GM19455 (cell line): ENCODE data around the gene FLG2.

Experiments used
- ATAC-seq: cut with Tn5 transposase; IDR thresholded peaks from one replicate; pipeline ENCODE4 v1.9.1; 2021; ENCODE audit not compliant: unreplicated experiment

The FLG2 gene

DNA sequence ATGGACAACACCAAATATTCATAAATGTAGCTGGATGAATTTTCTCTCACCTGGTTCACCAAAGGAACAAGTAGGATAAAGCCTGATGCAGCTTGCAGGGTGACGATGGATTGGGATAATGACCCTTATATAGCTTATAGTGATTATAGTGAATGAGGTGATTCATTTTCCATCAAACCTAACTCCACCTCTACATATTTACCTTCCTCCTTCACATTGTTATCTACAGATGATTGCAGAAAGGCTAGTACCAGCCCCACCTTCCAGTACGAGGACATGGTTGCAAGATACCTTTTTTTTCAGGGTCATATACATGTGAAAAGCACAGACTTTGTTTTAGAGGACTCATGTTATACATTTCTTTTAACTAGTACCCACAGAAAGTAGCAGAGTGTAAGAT, at the start of gene FLG2:
FLG2 (minus strand) TSS at position 101 of the 400 bp plus-strand sequence. CDS start 1,122 bp downstream, outside the sequence.
- ATAC-seq: no peak

GRCh38 chr1:152408664-152409063, 48.9 kb upstream of the FLG2 start:
- no peak for ATAC-seq

DNA sequence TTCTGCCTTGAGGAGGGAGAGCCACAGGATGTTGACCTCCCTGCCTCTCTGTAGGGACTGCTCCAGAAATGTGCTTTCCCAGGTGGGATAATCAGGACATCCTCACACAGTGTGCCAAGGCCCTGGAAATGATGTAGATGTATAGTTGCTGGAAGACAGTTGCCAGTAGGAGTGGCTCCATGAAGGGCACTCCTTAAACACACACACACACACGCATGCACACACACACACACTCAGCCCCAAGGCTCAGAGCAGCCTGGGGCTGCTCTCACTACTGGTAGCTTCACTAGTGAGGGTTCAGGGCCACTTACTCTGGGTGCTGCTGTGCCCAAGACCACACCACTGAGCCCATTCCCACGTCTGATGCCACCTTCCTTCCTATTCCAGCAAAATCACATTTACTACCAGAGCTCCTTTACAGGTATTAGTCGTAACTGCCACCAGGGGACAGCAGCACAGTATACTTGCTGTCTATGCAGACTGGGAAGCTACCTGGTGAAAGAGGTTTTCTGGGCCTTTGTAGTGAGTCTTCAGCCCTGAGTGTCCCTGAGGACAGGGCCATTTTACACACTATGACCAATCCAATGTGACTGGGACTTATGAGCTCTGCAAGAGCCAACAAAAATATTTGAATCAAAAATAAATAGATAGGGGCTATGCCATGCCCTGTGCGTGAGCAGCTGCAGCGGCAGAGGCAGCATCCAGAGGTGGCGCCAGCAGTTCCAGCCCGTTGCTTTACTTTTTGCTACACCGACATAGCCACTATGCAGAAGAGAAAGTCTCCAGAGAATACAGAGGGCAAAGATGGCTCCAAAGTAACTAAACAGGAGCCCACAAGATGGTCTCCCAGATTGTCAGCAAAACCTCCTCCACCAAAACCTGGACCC, 39.2 kb upstream of the FLG2 start:
- no peak for ATAC-seq

DNA sequence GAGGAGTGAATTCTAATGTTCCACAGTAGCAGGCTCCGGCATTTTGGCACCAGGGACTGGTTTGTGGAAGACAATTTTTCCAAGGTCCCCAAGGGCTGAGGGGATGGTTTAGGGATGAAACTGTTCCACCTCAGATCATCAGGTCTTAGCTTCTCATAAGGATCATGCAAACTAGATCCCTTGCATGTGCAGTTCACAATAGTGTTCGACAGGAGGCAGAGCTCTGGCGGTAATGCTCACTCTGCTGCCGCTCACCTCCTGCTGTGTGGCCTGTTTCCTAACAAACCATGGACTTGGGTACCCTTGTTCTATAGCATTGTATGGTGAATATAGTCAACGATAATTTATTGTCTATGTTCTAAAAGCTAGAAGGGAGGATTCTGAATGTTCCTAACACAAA, 37.7 kb upstream of the FLG2 start:
- ATAC-seq: no peak

DNA sequence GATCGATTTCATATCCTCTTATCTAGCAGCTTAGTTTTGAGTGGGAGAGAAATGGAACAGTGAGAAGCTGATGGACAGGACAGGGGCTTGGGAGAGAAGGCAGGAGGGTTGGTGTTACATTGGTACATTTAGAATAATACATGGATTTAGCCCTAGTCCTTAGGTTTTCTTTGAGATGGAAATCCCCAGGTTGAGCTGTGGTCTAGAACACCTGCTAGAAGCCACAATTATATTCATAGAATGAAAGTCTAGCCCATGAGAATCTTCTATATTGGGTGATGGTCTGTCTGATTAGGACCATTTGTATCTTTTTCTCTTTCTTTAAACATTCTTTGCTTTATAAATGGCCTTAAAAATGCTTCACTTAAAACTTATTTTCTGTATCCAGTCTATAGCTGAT, 34.3 kb upstream of the FLG2 start:
- no peak for ATAC-seq

- no peak for ATAC-seq
Observed at GRCh38 chr1:152392909-152393308, 33.1 kb upstream of the FLG2 start.

GRCh38 chr1:152388889-152389288, 29.1 kb upstream of the FLG2 start:
- ATAC-seq: no peak

DNA sequence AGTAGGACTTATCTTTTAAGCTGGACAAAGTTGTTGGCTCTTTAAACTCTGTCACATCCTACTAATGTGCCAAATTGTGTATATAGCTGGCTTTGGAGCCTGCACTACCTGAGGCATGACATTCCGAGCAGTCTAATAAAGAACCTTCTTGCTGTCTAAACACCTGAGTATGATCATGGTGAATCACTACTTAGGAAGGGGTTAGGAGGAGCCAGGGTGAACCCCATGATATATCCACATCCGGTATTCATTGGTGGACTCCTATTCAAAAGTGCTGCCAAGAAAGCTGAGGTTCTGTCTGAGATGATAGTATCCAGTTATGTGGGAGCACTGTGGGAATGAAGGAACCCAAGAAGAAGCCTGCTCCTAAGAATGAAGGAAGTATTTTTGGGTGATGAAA, 27.1 kb upstream of the FLG2 start:
- no peak for ATAC-seq

DNA sequence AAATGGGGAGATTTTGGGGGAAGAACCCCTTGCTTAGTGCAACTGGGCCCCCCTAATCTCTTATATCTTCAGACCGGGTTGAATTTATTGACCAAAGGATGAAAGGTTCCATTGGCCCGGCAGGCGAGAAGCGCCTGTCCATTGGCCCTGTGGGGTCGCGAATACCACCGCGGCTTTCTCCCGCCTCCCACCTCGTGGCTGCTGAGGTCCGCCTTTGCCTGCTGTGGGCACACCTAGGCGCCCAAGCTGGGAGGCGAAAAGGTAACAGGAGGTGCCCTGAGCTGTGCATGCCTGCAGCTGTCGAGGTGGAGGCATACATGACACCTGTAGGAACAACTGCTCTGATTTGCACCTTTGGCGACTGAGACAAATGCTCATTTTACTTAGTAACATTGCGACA, 21.1 kb upstream of the FLG2 start:
- ATAC-seq: no peak

DNA sequence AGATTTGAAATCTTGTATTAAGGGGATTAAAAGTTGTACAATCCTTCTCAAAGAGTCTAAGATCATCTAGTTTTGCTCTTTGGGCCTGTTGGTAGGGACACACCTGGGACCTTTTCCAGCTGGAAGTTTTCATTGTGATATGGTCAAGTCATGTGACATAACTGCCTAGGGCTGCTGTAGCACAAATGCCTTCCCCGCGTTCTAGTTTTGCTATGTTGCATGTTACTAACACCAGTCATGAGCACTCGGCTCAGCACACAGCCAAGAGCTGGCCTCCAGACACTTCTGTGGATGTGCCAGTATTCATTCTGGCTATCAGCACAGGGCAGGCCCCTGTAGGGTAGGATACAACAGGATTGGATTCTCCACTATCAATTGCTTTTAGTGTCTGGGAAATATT, 14.6 kb upstream of the FLG2 start:
- no peak for ATAC-seq

- no peak for ATAC-seq
Observed at GRCh38 chr1:152372672-152373071, 12.9 kb upstream of the FLG2 start.

DNA sequence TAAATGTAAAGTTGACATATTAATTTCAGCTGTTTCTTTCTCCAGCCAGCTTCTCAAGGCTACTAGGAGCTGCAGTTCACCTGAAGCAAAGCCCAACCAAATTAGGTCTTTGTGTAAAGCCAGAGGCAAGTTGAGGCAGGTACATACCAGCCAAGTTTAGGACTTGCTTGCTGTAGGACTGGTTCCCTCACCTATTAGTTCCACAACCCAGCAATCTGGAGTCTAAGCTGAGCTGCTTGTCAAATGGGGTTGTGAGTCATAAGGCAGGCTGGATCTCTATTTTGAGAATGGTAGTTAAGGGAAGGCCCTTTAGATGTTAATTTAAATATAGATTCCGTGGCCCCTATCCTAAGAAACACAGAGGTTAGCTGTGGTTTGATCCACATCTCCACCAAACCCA, 7.6 kb upstream of the FLG2 start:
- ATAC-seq: no peak

DNA sequence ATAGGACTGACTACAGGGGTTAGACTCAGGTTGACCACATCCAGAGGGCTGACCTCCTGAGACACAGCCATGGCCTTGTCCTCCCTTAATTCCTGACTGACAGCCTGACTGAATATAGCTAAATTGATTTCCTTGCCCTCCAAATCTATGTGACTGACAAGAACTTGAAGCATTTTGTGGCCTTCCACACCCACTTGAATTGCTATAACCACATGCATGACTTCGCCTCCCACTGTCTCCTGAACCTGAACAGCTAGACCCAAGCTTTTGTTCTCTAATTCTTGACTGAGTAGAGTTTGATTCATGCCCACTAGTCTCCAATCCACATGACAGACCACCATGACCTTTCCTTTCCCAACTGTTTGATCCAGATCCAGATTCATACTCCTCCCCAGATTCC, 3.1 kb downstream of the FLG2 start:
- no peak for ATAC-seq

DNA sequence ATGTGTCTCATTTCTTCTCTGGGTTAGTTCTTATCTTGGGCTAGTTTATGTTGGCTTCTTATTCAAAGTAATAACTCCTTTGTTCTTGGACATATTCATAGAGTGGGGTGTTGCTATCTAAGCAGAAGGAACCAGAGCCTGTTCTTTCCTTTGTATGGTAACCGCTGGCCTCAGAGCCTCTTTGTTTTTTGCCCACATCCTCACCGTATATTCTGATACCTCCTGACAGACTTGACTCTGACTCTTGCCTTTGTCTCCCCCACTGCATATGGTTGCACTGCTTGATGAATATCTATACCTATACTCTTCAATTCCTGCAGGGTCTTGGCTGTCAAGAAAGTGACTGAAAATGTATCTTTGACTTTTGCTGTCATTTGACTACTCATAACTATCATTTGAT, 10.2 kb downstream of the FLG2 start:
- ATAC-seq: no peak

DNA sequence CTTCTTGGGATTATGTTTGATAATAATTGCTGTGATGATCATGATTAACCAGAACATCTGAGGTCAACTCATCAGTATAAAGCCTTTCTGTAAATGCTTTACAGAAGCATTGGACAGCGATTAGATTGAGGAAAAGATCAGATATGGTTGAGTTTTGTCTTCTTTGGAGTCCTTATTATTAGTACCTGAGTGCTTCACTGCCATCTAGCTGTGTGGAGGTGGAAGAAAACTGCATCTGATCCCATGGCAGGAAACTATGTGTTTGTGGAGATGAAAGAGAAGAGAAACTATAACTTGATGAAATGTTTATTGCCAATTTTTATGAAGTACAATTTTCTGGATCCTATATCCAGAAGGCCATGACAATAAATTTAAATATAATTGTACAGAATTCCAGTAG, 11.4 kb downstream of the FLG2 start:
- ATAC-seq: no peak

GRCh38 chr1:152347116-152347728, 12.6 kb downstream of the FLG2 start:
- no peak for ATAC-seq

GRCh38 chr1:152344438-152344837, 15.4 kb downstream of the FLG2 start:
- ATAC-seq: no peak

DNA sequence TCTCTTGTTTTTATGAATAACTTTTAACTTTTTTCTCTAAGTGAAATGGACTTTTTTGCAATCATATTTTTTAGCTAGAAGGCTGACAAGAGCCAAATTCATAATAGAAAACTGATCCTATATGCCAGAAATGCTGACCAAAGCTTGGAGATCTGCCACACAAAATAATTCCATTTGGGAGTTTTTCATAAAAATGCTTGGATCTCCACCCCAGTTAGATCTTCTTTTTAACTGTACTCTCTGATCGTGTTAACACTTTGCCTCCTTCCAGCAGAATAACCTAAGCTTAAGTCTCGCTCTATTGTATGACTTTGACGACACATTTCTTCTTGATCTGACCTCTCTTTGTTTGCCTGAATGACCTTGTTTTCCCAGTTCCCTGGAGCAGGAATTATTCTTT, 16.8 kb downstream of the FLG2 start:
- ATAC-seq: no peak

- no peak for ATAC-seq
Observed at GRCh38 chr1:152335399-152335798, 24.4 kb downstream of the FLG2 start.

GRCh38 chr1:152328801-152329391, 30.9 kb downstream of the FLG2 start:
- ATAC-seq: no peak

GRCh38 chr1:152325111-152325510, 34.7 kb downstream of the FLG2 start, which contains the start of gene FLG:
Gene FLG (minus strand): TSS chr1:152325239. CDS start chr1:152315456, 9,783 bp downstream.
- ATAC-seq: no peak

GRCh38 chr1:152313970-152314369, 45.8 kb downstream of the FLG2 start:
- no peak for ATAC-seq
